ENCODE measurements around the gene TNFRSF13B. TPM values are rescaled to one million over a fixed set of nuclear protein-coding genes. Genes with fewer than 3 reads are reported as not detected.

Gene TNFRSF13B
- total RNA-seq, 1 donor from 2014 or later = not detected

DNA sequence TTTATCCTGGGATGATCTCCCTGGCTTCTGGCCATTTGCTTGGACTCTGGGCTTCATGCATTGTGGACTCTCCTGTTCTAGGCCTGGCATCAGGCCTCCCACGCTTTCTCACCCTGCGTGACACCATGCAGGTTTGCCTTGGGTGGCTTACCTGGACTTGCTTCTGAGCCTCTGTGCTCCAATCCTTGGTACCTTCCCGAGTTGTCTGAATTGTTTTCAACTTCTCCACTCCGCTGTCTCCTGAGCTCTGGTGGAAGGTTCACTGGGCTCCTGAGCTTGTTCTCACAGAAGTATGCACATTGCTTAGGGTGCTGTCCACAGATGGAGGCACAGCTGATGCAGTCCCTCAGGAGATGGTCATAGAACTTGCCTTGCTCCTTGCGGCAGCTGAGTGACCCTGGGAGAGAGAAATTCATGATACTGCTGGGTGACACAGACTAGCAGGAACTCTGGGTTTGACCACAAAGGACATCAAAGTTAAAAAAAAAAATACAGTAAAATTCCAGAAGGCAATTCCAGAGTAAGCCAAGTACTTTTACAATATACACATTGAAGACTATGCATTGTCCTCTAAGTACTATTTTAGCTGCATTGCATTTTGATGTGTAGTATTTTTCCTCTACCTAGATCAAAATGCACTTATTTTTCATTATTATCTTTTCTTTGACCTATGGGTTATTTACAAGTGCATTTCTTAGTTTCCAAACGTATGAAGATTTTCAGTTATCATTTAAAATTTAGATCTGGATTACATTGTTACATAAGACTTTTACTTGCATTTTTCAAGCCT, 23.1 kb downstream of the TNFRSF13B start:
- no peak for DNase-seq (ENCODE audit: low spot score, unreplicated experiment)
- H3K4me3 Mint-ChIP-seq (ENCODE audit: low read depth) = no peak overlapping the region
- no peak overlapping the region for H3K27ac Mint-ChIP-seq
- peaks cover 3% of the 10 kb centered on the region for H3K27me3 Mint-ChIP-seq
- H3K36me3 Mint-ChIP-seq (ENCODE audit: insufficient read depth) = peaks cover 2% of the 10 kb centered on the region
- H3K4me1 Mint-ChIP-seq (ENCODE audit: low read depth) = no peaks in the 10 kb centered on the region
- TF ChIP-seq, protein P1, sequence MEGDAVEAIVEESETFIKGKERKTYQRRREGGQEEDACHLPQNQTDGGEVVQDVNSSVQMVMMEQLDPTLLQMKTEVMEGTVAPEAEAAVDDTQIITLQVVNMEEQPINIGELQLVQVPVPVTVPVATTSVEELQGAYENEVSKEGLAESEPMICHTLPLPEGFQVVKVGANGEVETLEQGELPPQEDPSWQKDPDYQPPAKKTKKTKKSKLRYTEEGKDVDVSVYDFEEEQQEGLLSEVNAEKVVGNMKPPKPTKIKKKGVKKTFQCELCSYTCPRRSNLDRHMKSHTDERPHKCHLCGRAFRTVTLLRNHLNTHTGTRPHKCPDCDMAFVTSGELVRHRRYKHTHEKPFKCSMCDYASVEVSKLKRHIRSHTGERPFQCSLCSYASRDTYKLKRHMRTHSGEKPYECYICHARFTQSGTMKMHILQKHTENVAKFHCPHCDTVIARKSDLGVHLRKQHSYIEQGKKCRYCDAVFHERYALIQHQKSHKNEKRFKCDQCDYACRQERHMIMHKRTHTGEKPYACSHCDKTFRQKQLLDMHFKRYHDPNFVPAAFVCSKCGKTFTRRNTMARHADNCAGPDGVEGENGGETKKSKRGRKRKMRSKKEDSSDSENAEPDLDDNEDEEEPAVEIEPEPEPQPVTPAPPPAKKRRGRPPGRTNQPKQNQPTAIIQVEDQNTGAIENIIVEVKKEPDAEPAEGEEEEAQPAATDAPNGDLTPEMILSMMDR (IDR thresholded peaks at IDR 0.05; ENCODE audit: unreplicated experiment) = no peak
- H3K9me3 Mint-ChIP-seq (ENCODE audit: low read depth) = peaks cover 14% of the 10 kb centered on the region

DNA sequence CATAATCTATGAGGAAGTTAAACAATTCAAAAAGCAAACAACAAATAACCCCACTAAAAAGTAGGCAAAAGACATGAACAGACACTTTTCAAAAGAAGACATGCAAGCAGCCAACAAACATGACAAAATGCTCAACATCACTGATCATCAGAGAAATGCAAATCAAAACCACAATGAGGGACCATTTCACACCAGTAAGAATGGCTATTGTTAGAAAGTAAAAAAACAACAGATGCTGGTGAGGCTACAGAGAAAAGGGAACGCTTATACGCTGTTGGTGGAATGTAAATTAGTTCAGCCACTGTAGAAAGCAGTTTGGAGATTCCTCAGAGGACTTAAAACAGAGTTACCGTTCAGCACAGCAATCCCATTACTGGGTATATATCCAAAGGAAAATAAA, 24.4 kb downstream of the TNFRSF13B start:
- H3K27me3 Mint-ChIP-seq = peaks cover 3% of the 10 kb centered on the region
- no peak overlapping the region for H3K27ac Mint-ChIP-seq
- H3K4me3 Mint-ChIP-seq (ENCODE audit: low read depth) = no peak overlapping the region
- TF ChIP-seq, protein P1 (IDR thresholded peaks at IDR 0.05; ENCODE audit: unreplicated experiment) = no peak
- H3K4me1 Mint-ChIP-seq (ENCODE audit: low read depth) = no peaks in the 10 kb centered on the region
- H3K9me3 Mint-ChIP-seq (ENCODE audit: low read depth) = peaks cover 14% of the 10 kb centered on the region
- H3K36me3 Mint-ChIP-seq (ENCODE audit: insufficient read depth) = peaks cover 2% of the 10 kb centered on the region
- DNase-seq (ENCODE audit: low spot score, unreplicated experiment) = no peak

DNA sequence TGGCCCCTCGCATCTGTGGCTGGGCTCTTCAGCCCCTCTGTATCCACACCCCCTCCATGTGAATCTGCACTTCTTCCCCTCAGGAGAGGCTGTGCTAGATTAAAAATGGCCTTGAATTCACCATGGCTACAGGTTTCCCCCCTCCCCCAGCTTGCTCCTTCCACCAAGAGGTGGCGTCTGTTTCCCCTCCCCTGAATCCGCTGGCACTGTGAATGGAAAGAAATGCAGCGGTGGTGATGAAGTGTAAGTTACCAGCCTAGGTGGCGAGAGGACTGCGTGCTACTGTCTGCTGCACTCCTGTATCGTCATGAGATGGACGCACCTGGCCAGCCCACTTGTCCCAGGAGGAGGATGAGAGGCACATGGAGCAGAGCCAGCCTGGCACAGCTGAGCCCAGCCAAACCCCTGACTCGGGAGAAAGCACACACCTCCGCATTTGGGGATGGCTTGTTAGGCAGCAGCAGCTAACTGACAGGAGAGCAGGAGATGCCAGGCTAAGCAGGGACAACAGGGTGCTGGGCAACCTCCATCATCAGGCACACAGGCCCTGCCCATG, 26.2 kb downstream of the TNFRSF13B start:
- Mint-ChIP-seq H3K27me3 (peaks cover 9% of the 10 kb centered on the region), H3K4me3 (ENCODE audit: low read depth) (no peak overlapping the region), H3K36me3 (ENCODE audit: insufficient read depth) (peaks cover 2% of the 10 kb centered on the region), H3K27ac (no peak overlapping the region), H3K4me1 (ENCODE audit: low read depth) (no peaks in the 10 kb centered on the region), H3K9me3 (ENCODE audit: low read depth) (peaks cover 14% of the 10 kb centered on the region)
- DNase-seq (ENCODE audit: low spot score, unreplicated experiment) = no peak
- TF ChIP-seq, protein P1 (IDR thresholded peaks at IDR 0.05; ENCODE audit: unreplicated experiment) = no peak

DNA sequence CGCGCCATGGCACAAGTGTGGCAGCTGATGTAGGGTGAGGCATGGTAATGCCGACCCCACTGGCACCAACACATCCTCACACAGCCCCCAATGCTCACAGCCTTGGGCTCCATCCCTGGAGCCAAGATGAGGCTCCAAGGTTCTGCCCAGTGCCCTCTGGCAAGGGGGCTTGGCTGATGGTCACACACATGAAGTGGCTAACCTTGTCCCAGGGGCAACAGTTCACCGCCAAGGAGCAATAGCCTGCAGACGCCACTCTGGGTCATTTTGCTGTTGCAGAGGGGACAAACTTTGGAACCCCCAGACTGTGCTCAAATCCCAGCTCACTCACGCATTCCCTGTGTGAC, 26.8 kb downstream of the TNFRSF13B start:
- peaks cover 2% of the 10 kb centered on the region for H3K36me3 Mint-ChIP-seq (ENCODE audit: insufficient read depth)
- H3K27me3 Mint-ChIP-seq = peaks cover 13% of the 10 kb centered on the region
- no peaks in the 10 kb centered on the region for H3K4me1 Mint-ChIP-seq (ENCODE audit: low read depth)
- no peak for DNase-seq (ENCODE audit: low spot score, unreplicated experiment)
- TF ChIP-seq, protein P1 (IDR thresholded peaks at IDR 0.05; ENCODE audit: unreplicated experiment) = no peak
- H3K9me3 Mint-ChIP-seq (ENCODE audit: low read depth) = peaks cover 14% of the 10 kb centered on the region
- H3K27ac Mint-ChIP-seq = no peak overlapping the region
- no peak overlapping the region for H3K4me3 Mint-ChIP-seq (ENCODE audit: low read depth)

DNA sequence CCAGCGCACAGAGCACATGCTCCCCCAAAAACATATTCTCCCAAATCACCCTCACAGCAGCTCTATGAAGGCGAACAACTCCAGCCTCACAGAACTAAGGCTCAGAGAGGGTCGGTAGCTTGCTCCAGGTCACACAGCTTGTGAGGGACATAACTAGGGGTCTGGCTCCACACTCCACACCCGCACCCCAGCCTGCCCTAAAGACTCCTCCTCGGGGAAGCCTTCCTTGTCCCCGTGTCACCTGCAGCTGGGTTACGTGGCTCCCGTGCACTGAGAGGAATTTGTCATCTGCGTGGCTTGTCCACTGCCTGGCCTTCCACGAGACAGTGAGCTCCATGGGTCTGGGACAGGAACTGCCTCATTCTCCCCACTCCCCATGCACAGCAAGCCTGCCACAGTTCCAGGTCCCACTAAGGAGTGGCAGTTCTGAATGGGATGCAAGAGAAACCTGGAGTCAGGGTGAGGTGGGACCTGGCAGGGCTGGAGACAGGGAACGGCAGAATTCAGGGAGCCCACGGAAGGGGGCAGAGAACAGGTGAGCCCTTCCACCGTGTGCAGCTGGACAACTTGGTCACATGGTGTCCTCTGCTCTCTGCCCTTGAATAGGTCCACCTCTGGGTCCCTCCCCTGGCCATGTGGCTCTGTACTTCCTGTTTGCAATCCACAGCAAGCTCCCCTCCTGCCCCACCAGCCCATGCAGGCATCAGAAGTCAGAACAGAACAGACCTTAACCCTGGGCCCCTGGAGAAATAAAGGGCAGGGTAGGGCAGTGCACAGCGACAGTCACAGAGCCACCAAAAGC, 27.4 kb downstream of the TNFRSF13B start:
- TF ChIP-seq, protein P1 (IDR thresholded peaks at IDR 0.05; ENCODE audit: unreplicated experiment) = no peak
- no peak for DNase-seq (ENCODE audit: low spot score, unreplicated experiment)
- Mint-ChIP-seq H3K4me1 (ENCODE audit: low read depth) (no peaks in the 10 kb centered on the region), H3K27ac (peak overlapping the region; percentile 56), H3K4me3 (ENCODE audit: low read depth) (no peak overlapping the region), H3K36me3 (ENCODE audit: insufficient read depth) (peaks cover 2% of the 10 kb centered on the region), H3K9me3 (ENCODE audit: low read depth) (peaks cover 14% of the 10 kb centered on the region), H3K27me3 (peaks cover 15% of the 10 kb centered on the region)

Measured in progenitor cell of endocrine pancreas (in vitro differentiated cells).